Stomach (tissue), 9 donors: Measurements from ENCODE around the gene ARHGAP26. TPM values are rescaled to one million over a fixed set of nuclear protein-coding genes. Genes with fewer than 3 reads are reported as not detected.

Source experiments
- DNase-seq, 2 donors: peaks; one replicate each; pipeline versions ENCODE4 v3.0.0 to v3.0.0-alpha.2; 2013 to 2019
- H3K27ac ChIP-seq, 5 donors: fragments of 200-600 bp in 4 of 5; sonication (generic) in 4 of 5; one replicate each; pipeline ENCODE4 v1.5.1; 2013 to 2019; ENCODE audit warnings: mild to moderate bottlenecking in 1 of 5, moderate library complexity in 1 of 5
- H3K27me3 ChIP-seq, 3 donors: fragments of 200-600 bp; sonication (generic); one replicate each; pipeline ENCODE4 v1.5.1; 2017 to 2019; ENCODE audit warnings: mixed run types in 1 of 3
- H3K36me3 ChIP-seq, 4 donors: fragments of 200-600 bp; sonication (generic); 1 replicate in 3 of 4; 2 replicates in 1 of 4; pipeline ENCODE4 v1.5.1; 2016 to 2019
- H3K4me1 ChIP-seq, 4 donors: fragments of 200-600 bp; sonication (generic); one replicate each; pipeline ENCODE4 v1.5.1; 2016 to 2019
- H3K4me3 ChIP-seq, 4 donors: fragments of 200-600 bp; sonication (generic) in 3 of 4; one replicate each; pipeline ENCODE4 v1.5.1; 2016 to 2019; ENCODE audit warnings: mild to moderate bottlenecking in 1 of 4
- H3K9me3 ChIP-seq, 4 donors: fragments of 200-600 bp; sonication (generic); one replicate each; pipeline ENCODE4 v1.5.1; 2016 to 2019
- CTCF ChIP-seq, 7 experiments: fragments of 450-650 bp in 4 of 7; fragments of 200-600 bp in 3 of 7; sonication (generic) in 3 of 7; IDR thresholded peaks; one replicate each; pipeline ENCODE4 v1.5.1; 2016 to 2019; ENCODE audit warnings: antibody characterized with exemption in 7 of 7, control low read depth in 2 of 7, mild to moderate bottlenecking in 1 of 7
- EP300 ChIP-seq: sonication (generic); formaldehyde crosslinking; IDR thresholded peaks from one replicate; pipeline ENCODE4 v1.6.1; 2017; ENCODE audit warnings: antibody characterized with exemption
- POLR2A ChIP-seq, 4 donors: fragments of 450-650 bp; IDR thresholded peaks; one replicate each; pipeline ENCODE4 v1.6.1; 2016; ENCODE audit warnings: antibody characterized with exemption in 4 of 4, control low read depth in 2 of 4, mild to moderate bottlenecking in 1 of 4, moderate library complexity in 1 of 4
- POLR2AphosphoS5 ChIP-seq, 3 donors: sonication (generic); formaldehyde crosslinking; IDR thresholded peaks; one replicate each; pipeline ENCODE4 v1.6.1; 2016; ENCODE audit warnings: antibody characterized with exemption in 3 of 3
- WGBS, 5 donors: extraction: QIAGEN DNeasy Blood & Tissue Kit in 3 of 5; methylation state at CpG; one replicate each; pipeline versions ENCODE4 v1.1.5 to v1.1.7; 2013 to 2018; 5-methylcytosine and 5-hydroxymethylcytosine counted together
- intact Hi-C: fragments of 100-400 bp; cut with DNase I; formaldehyde crosslinking; loops from one replicate; pipeline ENCODE4 v1.15.1; 2023; ENCODE audit warnings: low total_unique reads
- polyA plus RNA-seq, 3 donors: library from polyadenylated mRNA; stranded (reverse); fragments of 200-250 nt; gene quantifications; one replicate each; pipeline ENCODE4 v1.2.3, GENCODE V29; 2013
- total RNA-seq, 5 donors: library from RNA; depleted of rRNA; stranded (reverse); fragments of >200 nt; gene quantifications; one replicate each; pipeline versions ENCODE4 v1.1.0 to v1.2.3, GENCODE V29; 2014 to 2016
- donor health status: healthy with polysubstance abuse.
- donor health status: Bipolar disorder and iron deficiency.
- donor health status: healthy.

ARHGAP26 gene
- total and polyA plus RNA-seq, 8 donors = 4.0 to 115 (median 34.1) TPM

- Histone ChIP-seq H3K9me3 (no peaks in the 10 kb centered on the region), H3K27ac (no peak overlapping the region), H3K4me3 (no peak overlapping the region), H3K4me1 (peaks cover 0 to 14% (median 7%) of the 10 kb centered on the region in 4 donors), H3K27me3 (no peaks in the 10 kb centered on the region), H3K36me3 (peaks cover 0 to 52% (median 33%) of the 10 kb centered on the region in 4 donors)
- intact Hi-C loops = no loop called here
- 80 to 85% (median 82%) methylated on average over 7 of the region's 7 CpGs for WGBS, 5 donors
- no peak for DNase-seq
- TF ChIP-seq POLR2A (IDR thresholded peaks at IDR 0.05) (no peak), EP300 (no peak), CTCF (IDR thresholded peaks at IDR 0.05) (no peak), POLR2AphosphoS5 (IDR thresholded peaks at IDR 0.05) (no peak)
These were observed 148.9 kb downstream of the ARHGAP26 start for GRCh38 chr5:142918959-142919635.

- peaks cover 0 to 28% (median 11%) of the 10 kb centered on the region in 4 donors for H3K4me1 ChIP-seq
- H3K27ac ChIP-seq = no peak overlapping the region
- no peaks in the 10 kb centered on the region for H3K9me3 ChIP-seq
- no peak for DNase-seq
- H3K4me3 ChIP-seq = no peak overlapping the region
- peaks cover 0 to 32% (median 16%) of the 10 kb centered on the region in 4 donors for H3K36me3 ChIP-seq
- intact Hi-C loops = loop anchor here (5.0 kb wide), 1 partner anchor 906 kb away; no protein-coding TSS in a partner anchor
- 67 to 90% (median 87%) methylated on average over 3 of the region's 3 CpGs for WGBS, 5 donors
- H3K27me3 ChIP-seq = no peaks in the 10 kb centered on the region
- TF ChIP-seq POLR2A (IDR thresholded peaks at IDR 0.05) = no peak
- TF ChIP-seq CTCF (IDR thresholded peaks at IDR 0.05) = no peak
- TF ChIP-seq EP300 = no peak
- no peak for TF ChIP-seq POLR2AphosphoS5 (IDR thresholded peaks at IDR 0.05)
These were observed 150.9 kb downstream of the ARHGAP26 start for GRCh38 chr5:142920849-142921612.

- no peak overlapping the region for H3K27ac ChIP-seq
- intact Hi-C loops = loop anchor here (5.0 kb wide), 1 partner anchor 905 kb away; no protein-coding TSS in a partner anchor
- H3K27me3 ChIP-seq = no peaks in the 10 kb centered on the region
- no peak overlapping the region for H3K4me3 ChIP-seq
- TF ChIP-seq CTCF (IDR thresholded peaks at IDR 0.05) = peak in 3 of 7 experiments; percentile 29 to 45 (median 43)
- no peak for TF ChIP-seq EP300
- TF ChIP-seq POLR2AphosphoS5 (IDR thresholded peaks at IDR 0.05) = no peak
- no peaks in the 10 kb centered on the region for H3K9me3 ChIP-seq
- WGBS, 5 donors = 40 to 62% (median 50%) methylated on average over 1 of the region's 1 CpG
- peak in 1 of 2 donors; percentile 75 for DNase-seq
- peaks cover 0 to 35% (median 12%) of the 10 kb centered on the region in 4 donors for H3K4me1 ChIP-seq
- peaks cover 0 to 20% (median 6%) of the 10 kb centered on the region in 4 donors for H3K36me3 ChIP-seq
These were observed 152.2 kb downstream of the ARHGAP26 start for GRCh38 chr5:142922223-142922952.
